ENCODE results near the gene CRY2.
"Not testable (repeated sequence)": the region's sequence is repeated elsewhere in the genome, so short reads cannot be mapped to it uniquely, and the experiment has no call there.

CRY2 gene

GRCh38 chr11:45900175-45900800 lies 53.0 kb downstream of the CRY2 start:
- DNase-seq = not testable (repeated sequence)

DNA sequence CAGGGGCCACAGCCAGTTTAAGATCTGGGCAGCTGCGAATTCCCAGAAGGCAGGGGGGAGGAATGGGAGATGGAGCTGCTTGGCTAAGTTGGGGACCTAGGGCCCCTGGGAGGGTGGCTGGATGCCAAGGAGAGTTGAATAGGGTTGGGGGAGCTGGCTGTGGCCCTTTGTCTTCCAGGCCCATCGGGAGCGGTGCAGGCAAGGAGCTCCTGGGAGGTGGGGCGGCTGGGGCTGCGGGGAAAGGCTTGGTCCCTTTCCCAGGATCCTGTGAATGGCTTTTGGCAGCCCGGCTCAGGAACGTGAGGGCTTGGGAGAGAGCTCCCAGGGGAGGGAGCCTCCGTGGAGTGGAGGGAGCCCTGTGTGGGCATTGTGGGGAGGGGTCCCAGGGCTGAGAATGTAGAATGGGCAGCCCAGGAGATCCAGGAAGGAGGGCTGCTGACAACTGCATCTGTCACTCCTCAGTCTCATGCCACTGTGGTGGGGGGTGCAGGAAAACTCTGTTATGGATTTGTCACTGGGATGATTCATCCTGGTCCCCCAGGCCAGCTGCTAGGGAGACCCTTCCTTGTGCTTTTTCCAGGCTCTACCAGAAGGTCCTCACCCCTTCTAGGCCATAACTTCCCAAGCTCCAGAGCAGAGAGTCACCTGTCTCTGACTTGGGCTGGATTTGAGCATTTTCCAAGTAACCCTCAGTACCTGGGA lies 53.8 kb downstream of the CRY2 start:
- no peak for DNase-seq

DNA sequence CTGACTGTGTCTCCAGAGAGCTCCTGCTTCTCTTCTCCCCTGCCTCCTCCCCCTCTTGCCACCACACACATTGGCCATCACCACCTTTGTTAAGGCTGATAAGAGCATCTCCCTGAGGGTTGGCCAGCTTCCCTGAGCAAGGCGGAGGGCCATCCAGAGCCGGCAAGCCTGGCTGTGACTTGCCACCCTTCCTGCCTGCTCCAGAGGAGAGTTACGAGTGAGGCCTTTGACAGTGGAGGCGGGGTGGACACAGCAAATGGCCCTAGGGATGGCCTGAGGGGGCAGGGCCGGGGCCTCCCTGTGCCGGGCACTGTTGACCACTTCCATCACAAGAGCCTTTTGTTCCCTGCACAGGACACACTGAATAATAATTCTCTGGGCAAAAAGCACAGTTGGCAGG lies 54.4 kb downstream of the CRY2 start:
- no peak for DNase-seq

DNA sequence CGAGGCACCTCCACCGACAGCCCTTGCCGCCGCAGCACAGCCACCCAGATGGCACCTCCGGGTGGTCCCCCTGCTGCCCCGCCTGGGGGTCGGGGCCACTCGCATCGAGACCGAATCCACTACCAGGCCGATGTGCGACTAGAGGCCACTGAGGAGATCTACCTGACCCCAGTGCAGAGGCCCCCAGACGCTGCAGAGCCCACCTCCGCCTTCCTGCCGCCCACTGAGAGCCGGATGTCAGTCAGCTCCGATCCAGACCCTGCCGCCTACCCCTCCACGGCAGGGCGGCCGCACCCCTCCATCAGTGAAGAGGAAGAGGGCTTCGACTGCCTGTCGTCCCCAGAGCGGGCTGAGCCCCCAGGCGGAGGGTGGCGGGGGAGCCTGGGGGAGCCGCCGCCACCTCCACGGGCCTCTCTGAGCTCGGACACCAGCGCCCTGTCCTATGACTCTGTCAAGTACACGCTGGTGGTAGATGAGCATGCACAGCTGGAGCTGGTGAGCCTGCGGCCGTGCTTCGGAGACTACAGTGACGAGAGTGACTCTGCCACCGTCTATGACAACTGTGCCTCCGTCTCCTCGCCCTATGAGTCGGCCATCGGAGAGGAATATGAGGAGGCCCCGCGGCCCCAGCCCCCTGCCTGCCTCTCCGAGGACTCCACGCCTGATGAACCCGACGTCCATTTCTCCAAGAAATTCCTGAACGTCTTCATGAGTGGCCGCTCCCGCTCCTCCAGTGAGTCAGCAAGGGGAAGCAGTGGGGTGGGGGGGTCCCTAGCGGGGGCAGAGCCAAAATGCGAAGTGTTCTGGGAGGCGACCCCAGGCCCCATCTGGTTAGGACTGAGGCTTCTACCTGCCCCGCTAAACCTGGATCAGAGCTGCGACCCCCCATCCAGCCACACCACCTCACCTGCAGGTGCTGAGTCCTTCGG lies 55.4 kb downstream of the CRY2 start:
- DNase-seq = no peak

DNA sequence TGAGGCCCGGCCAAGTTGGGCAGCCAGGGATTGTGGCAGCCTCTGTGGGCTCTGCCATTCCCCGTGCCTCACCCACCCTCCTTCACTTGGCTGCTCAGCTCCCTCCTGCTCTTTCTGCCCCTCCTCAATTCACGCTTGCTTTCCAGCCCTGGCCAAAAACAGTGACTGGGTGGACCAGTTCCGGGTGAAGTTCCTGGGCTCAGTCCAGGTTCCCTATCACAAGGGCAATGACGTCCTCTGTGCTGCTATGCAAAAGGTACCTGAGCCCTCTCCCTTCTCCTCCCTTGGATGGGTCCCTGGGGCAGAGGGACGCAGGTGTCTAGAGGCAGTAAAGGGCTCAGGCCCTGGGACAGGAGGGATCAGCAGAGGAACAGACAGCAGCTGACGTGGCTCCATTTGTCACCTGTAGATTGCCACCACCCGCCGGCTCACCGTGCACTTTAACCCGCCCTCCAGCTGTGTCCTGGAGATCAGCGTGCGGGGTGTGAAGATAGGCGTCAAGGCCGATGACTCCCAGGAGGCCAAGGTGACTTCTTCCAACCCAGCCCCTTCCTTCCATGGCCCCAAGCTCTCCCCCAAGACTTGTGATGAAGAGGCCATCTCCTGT lies 57.1 kb downstream of the CRY2 start:
- DNase-seq = no peak

GRCh38 chr11:45905095-45905494 lies 57.8 kb downstream of the CRY2 start:
- DNase-seq = no peak

DNA sequence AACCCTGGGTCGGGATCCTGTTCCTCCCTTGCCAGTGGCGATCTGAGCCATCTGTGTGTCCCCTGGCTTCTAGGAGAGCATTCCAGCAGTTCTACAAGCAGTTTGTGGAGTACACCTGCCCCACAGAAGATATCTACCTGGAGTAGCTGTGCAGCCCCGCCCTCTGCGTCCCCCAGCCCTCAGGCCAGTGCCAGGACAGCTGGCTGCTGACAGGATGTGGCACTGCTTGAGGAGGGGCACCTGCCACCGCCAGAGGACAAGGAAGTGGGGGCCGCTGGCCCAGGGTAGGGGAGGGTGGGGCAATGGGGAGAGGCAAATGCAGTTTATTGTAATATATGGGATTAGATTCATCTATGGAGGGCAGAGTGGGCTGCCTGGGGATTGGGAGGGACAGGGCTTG lies 58.3 kb downstream of the CRY2 start:
- not testable (repeated sequence) for DNase-seq

DNA sequence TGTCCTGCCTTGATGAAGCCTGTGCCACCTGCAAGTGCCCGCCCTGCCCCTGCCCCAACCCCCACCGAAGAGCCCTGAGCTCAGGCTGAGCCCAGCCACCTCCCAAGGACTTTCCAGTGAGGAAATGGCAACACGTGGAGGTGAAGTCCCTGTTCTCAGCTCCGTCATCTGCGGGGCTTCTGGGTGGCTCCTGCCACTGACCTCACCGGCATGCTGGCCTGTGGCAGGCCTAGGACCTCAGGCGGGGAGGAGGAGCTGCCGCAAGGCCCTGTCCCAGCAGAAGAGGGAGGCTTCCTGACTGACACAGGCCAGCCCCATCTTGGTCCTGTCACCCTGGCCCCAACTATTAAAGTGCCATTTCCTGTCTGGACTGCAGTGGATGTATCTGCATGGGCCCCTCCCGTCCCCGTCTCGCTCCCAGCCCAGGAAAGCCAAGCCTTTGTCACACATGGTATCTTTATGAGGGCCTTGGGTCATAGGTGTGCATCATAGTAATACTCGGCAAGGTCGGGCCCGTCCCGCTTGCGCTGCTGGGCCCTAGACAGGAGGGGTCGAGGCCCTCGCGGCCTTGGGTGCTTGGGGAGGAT lies 58.9 kb downstream of the CRY2 start:
- peak; percentile 57 to 80 for DNase-seq

DNA sequence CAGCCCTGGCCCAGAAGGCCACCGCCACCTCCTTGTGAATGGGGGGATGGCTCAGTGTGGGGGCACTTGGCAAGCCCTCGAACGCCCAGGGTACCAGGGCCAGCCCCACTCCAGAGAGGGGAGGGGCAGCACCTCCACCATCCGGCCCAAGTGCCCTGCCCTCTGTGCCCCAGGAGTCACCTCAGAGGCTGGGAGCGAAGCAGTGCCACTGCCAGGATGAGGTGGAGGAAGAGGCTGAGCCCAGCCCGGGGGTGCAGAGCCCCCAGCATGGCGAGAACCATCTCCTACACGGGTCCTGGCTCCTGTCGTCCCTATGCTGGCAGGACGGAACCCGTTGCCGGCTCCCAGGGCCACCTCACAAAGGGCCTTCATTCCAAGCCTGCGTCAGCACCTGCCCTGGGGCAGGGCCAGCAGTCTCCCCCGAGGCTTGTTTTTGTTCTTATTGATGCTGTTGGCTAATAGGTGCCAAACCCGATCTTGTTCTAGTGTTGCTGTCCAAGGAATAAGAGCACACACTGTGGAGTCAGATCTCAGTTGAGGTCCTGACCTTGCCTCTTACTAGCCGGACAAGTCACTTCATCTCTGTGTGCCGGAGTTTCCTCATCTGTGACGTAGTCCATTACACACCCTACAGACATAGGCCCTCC lies 59.8 kb downstream of the CRY2 start, which contains the start of gene FREY1:
Gene FREY1, minus strand, starts transcription at position 307 of the 647 bp plus-strand sequence. Its CDS starts 26 bp downstream, at position 281.
- DNase-seq = no peak

GRCh38 chr11:45907911-45908370 lies 60.7 kb downstream of the CRY2 start:
- no peak for DNase-seq

DNA sequence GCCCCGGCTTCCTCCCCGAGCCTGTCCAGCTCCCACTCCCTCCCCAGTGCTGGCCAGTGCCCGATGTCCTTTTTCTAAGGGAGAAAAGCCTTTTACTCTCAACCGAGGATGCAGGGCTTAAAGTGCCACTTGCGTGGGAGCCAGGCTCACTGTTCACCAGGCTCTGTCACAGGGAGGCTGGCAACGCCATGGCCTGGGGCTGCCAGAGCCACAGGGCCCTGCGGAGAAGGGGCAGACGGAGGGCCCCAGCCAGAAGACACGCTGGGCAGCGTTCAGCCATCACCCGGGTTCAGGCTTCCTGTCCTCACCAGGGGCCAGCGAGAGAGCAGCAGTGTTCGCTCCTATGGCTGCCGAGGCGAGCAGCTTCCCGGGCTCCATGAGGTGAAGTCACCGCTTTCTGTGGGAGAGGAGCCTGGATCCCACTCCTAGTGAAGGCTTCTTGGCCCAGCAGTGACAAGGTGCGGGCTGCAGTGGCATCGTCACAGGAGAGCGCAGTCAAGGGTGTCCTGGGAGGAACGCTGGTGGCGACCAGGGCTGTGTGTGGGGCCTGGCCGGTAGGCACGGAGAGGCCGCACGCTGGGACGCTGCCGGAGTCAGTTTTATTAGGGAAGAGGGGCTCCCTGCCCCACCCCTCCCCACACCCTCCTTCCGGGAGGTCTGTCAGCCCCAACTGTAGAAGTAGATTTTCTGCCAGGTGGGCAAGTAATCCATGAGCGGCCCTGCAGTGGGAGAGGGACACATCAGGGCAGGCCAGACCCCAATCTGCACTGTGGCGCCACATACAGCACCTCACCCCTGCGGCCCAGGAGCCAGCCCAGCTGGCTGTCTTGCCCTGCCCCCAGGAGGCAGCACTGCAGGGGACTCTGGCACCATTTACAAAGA lies 62.6 kb downstream of the CRY2 start:
- no peak for DNase-seq

GRCh38 chr11:45910623-45911022 lies 63.3 kb downstream of the CRY2 start:
- DNase-seq = no peak

DNA sequence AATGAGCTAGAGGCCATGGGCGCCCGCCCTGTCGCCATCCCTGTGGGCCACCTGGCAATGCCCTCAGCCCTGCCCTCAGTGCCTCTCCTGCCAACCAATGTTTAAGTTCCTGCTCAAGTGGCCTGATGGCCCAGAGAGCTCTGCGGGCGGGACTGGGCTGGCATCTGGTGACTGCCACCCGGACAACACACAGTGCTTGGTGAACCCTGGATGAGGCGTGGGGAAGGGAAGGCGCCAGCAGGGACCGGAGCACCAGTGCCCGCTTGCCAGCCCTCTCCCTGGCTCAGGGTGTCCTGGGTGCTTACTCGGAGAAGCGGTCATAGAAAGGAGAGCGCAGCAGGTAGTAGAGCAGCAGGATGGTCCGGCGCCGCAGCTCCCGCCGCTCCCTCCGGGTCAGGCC lies 66.2 kb downstream of the CRY2 start:
- no peak for DNase-seq

- no peak for DNase-seq
These were observed 66.8 kb downstream of the CRY2 start for GRCh38 chr11:45913942-45914635.

- no peak for DNase-seq
These were observed 68.2 kb downstream of the CRY2 start for GRCh38 chr11:45915446-45915845.

GRCh38 chr11:45917286-45917622 lies 70.0 kb downstream of the CRY2 start:
- DNase-seq = no peak

- peak; percentile 98 to 99 for DNase-seq
These were observed 70.5 kb downstream of the CRY2 start, which contains the start of gene PEX16 for GRCh38 chr11:45917623-45918330. TSS of gene PEX16 (minus strand) at chr11:45917877. CDS start at chr11:45917811, 66 bp downstream.

- peak; percentile 64 to 84 for DNase-seq
These were observed 71.2 kb downstream of the CRY2 start for GRCh38 chr11:45918331-45918941.

All from inflammatory macrophage treated with lipopolysaccharide for 1 hour (primary cell).